ENCODE results near the gene CKMT1B.
"Not testable (repeated sequence)": the region's sequence is repeated elsewhere in the genome, so short reads cannot be mapped to it uniquely, and the experiment has no call there.

The CKMT1B gene

DNA sequence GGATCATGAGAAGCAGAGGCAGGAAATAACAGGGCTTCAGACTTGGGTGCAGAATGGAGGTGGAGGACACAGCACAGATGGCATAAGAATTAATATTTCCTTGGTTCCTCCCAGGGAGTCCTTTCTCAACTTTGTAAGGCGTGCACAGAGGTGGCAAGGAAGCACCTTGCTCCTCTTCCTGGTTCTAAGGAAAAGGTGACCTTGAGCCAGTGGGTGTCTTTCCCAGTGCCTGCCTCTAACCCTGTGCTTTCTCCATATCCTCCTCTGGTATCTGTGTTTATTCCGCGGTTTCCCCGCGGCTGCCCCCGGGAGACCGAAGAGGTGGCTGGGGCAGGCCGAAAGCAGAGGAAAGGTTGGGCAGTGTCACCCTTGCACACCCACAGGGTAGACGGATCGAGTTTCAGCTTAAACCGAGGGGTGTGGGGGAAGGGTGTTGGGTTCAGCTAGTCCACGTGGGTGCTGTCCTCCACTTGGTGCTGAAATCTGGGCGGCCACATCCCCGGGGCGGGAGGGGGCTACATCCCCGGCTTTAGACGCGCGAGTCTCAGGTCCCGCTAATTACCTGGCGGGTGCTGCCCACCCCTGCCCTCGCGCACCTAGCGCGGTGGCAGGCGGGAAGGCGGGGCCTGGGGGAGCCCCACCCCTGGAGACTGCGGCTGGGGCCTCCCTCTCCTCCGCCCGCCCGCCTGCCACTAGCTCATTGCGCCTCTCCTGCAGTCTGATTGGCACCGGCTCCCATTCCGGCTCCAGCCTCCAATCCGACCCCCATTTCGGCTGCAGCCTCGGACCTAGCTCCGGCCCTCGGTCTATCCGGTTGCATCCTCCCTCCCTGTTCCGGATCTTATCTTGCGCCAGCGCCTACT lies at the start of gene CKMT1B:
TSS of gene CKMT1B (plus strand) at position 700 of the 863 bp plus-strand sequence. CDS start 192 bp downstream, outside the sequence.
- not testable (repeated sequence) for DNase-seq (ENCODE audit: low read depth, low spot score)

- no peak for DNase-seq (ENCODE audit: low read depth, low spot score)
Measured at GRCh38 chr15:43544266-43544665, 49.6 kb upstream of the CKMT1B start.

DNA sequence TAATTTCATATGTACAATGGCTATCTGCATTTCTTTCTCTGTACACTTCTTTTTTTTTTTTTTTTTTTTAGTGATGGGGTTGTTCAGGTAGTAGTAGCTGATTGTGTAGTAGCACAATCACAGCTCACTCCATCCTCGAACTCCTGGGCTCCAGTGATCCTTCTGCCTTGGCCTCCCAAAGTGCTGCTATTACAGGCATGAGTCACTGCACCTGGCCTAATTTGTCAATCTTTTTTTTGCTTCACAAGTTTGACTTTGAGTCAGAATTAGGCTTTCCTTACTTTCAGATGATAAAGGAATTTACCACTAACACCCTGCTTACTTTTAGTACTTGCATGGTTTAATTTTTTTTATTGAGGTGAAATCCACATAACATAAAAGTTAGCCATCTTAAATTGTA lies 48.4 kb upstream of the CKMT1B start:
- DNase-seq (ENCODE audit: low read depth, low spot score) = no peak

- no peak for DNase-seq (ENCODE audit: low read depth, low spot score)
Measured at GRCh38 chr15:43547539-43547938, 46.3 kb upstream of the CKMT1B start.

DNA sequence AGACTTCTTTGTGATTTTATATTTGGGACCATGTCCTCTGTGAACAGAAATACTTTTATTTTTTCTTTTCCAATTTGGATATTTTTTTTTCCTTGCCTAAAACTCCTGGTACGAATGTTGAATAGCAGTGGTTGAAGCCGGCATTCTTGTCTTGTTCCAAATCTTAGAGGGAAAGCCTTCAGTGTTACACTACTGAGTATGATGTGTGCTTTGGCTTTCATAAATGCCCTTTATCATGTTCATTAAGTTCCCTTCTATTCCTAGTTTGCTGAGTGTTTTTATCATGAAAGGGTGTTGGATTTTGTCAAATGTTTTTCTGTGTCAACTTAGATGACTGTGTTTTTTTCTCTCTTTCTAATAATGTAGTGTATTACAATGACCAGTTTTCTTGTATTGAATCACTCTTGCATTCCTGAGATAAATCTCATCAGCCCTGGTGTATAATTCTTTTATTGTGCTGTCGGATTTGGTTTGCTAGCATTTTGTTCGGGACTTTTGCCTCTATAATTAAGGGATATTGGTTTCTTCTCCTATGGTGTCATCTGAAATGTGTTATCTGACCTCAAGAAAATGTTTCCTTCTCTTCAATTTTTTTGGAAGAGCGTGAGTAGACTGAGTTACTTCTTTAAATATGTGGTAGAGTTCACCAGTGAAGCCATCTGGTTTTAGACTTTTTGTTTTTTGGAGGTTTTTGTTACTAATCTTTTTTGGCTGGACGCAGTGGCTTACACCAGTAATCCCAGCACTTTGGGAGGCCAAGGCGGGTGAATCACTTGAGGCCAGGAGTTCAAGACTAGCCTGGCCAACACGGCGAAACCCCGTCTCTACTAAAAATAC lies 43.1 kb upstream of the CKMT1B start:
- DNase-seq (ENCODE audit: low read depth, low spot score) = no peak

GRCh38 chr15:43552256-43552655 lies 41.6 kb upstream of the CKMT1B start:
- DNase-seq (ENCODE audit: low read depth, low spot score) = no peak

- DNase-seq (ENCODE audit: low read depth, low spot score) = no peak
Measured at GRCh38 chr15:43552986-43553385, 40.8 kb upstream of the CKMT1B start.

DNA sequence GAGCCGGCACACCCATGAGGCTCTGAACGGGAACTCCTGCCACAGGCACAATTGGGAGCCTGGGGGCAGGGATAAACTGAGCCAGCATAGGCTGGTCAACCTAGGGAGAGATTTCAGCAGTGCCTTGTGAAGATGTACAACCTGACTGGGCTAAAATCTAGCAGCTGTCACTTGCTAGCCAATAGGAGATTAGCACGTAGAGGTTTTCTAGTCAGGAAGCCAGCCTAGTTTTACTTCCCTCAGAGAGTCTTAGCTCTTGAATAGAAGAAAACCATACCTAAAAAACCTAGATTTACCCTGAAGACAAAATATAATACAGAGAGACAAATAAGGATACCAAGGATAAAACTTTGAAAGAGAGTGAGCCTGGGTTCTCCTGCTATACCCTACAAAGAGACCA lies 31.1 kb upstream of the CKMT1B start:
- not testable (repeated sequence) for DNase-seq (ENCODE audit: low read depth, low spot score)

GRCh38 chr15:43563793-43564192 lies 30.0 kb upstream of the CKMT1B start:
- DNase-seq (ENCODE audit: low read depth, low spot score) = not testable (repeated sequence)

DNA sequence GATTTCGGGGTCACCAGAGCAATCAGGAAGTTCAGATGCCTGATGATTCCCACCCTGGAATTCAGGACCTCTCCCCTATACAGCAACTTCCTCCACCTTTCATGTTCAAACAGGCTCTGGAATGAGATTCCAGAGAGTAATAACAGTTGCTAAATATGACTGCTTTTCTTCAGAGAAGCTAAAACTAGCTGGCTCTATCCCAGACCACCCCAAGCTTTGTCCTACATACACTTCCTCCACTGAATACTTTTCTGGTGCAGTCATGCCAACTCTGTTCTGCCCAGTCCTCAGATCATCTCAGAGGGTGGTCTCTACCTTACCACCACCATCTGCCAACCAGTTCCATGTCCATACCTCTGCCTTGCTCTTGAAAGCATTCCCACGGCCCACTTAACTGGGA lies 27.2 kb upstream of the CKMT1B start:
- DNase-seq (ENCODE audit: low read depth, low spot score) = not testable (repeated sequence)

- DNase-seq (ENCODE audit: low read depth, low spot score) = not testable (repeated sequence)
Measured at GRCh38 chr15:43574607-43575006, 19.2 kb upstream of the CKMT1B start.

- DNase-seq (ENCODE audit: low read depth, low spot score) = not testable (repeated sequence)
Measured at GRCh38 chr15:43589778-43590466, 3.9 kb upstream of the CKMT1B start, which contains the start of gene PPIP5K1. PPIP5K1 (minus strand) TSS chr15:43590208; CDS start chr15:43584504, 5,704 bp downstream.

DNA sequence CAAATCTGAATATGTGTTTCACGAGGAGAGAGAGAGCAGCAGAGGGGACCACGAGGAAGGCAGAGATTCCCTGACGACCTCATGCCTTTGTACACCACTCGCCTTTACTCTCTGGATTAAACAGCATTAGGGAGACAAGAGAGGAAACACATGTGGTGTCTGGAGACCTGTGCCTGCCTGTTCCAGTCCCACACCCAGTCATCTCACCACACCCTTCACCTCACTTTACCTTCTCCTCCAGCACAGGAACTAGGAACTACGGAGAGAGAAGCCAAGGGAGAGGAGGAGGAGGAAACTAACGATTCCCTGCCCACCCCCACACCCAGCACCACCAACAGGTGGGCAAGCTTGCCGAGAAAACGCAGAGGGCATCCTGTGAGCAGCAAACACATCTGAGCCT lies 986 bp upstream of the CKMT1B start:
- DNase-seq (ENCODE audit: low read depth, low spot score) = not testable (repeated sequence)

DNA sequence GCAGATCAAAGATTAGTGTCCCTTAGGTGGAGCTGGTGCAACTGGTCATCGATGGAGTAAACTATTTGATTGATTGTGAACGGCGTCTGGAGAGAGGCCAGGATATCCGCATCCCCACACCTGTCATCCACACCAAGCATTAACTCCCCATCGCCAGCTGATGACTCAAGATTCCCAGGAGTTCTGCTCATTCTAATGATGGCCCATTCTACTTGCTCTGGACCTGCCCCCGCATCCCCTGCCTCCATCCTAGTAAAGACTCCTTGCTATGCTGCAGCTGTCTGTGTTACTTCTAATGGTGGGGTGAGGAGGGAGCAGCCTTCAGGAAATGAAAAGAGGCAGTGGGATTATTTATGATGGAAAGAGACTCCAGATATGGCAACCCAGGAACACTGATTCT lies 5.3 kb downstream of the CKMT1B start:
- DNase-seq (ENCODE audit: low read depth, low spot score) = not testable (repeated sequence)

DNA sequence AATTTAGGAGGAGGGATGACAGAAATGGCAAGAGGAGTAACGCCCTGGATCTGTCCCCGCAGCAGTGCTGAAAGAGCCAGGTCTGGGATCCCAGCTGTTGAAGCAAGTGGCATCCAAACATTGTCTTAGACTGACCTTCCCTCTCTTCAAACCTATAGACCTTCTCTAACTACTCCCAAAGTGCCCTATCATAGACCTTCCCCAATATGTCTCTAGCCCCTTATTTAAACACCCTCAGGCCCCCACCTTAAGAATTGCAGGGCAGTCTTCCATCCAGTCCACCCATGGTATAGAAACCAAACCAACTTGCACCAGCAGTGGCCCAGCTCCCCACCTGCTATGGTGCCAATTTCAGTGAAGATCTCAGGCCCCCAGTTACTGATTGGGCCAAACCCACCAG lies 6.4 kb downstream of the CKMT1B start:
- not testable (repeated sequence) for DNase-seq (ENCODE audit: low read depth, low spot score)

DNA sequence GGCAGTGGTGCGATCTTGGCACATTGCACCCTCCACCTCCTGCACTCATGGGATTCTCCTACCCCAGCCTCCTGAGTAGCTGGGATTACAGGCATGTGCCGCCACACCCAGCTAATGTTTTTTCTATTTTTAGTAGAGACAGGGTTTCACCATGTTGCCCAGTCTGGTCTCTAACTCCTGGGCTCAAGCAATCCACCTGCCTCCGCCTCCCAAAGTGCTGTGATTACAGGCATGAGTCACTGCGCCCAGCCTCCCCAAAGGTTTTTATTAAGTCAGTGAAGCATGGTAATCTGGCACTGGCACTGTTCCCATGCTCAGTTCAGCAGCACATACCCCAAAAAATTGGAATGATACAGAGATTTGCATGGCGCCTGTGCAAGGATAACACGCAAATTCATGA lies 8.4 kb downstream of the CKMT1B start:
- DNase-seq (ENCODE audit: low read depth, low spot score) = not testable (repeated sequence)

- not testable (repeated sequence) for DNase-seq (ENCODE audit: low read depth, low spot score)
Measured at GRCh38 chr15:43617750-43618149, 23.9 kb downstream of the CKMT1B start.

GRCh38 chr15:43618700-43619099 lies 24.9 kb downstream of the CKMT1B start, which contains the start of gene STRC:
STRC (minus strand) TSS chr15:43618800; CDS start chr15:43618722, 78 bp downstream.
- not testable (repeated sequence) for DNase-seq (ENCODE audit: low read depth, low spot score)

DNA sequence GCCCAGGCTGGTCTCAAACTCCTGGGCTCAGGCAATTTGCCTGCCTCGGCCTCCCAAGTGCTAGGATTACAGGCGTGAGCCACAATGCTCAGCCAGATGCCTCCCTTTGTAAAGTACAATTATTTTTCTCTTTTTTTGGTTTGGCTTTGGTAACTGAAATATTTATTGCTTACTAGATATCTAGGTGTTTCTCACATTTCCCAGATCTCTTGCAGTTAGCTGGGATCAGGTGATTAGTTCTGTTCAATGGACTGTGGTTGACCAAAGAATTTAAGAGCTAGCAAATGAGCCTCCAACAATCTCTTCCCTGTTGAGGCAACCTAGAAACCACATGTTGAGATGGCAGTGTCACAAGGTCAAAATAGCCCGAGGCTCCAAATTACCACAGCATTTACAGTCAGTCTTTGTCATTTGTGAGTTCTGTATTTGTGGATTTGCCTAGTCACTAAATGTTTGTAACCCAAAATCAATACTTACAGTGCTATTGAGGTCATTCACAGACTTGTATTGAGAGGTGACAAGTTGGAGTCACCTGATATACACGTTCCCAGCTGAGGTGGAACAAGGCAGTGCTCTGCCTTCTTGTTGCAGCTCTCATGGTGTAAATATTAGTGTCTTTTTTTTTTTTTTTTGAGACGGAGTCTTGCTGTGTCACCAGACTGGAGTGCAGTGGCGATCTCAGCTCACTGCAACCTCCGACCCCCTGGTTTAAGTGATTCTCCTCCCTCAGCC lies 28.4 kb downstream of the CKMT1B start:
- not testable (repeated sequence) for DNase-seq (ENCODE audit: low read depth, low spot score)

DNA sequence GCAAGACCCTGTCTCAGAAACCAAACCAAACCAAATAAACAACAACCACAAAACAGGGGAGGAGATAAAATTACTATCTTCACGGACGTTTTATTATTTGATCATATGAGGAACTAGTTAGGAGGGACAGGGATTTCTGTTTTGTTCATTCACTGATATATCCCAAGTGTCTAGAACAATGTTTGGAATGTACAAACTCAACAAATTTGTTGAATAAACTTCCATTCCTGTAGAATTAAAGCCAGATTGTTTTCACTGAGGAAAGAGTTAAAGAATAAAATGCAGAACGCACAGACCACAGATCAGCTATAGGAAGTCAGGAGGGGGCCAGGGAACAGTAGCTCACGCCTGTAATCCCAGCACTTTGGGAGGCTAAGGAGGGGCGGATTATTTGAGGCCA lies 31.3 kb downstream of the CKMT1B start:
- no peak for DNase-seq (ENCODE audit: low read depth, low spot score)

DNA sequence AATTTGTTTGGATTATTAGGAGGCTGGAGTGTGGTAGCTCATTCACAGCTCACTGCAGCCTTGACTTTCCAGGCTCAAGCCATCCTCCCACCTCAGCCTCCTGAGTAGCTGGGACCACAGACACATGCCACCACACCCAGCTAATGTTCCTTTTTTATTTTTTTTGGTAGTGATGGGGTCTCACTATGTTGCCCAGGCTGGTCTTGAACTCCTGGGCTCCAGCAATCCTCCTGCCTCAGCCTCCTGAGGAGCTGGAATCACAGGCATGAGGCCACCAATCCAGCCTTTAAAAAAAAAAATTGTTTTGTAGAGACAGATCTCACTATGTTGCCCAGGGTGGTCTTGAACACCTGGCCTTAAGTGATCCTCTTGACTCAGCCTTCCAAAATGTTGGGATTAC lies 33.1 kb downstream of the CKMT1B start:
- DNase-seq (ENCODE audit: low read depth, low spot score) = not testable (repeated sequence)

Data from brain pericyte (primary cell).